SIG-M5 treated with dmso at 0.1 percent for 504 hours (cell line): Measurements from ENCODE around the gene MEF2D.

ENCODE experiments used
- DNase-seq: peaks from one replicate; lab custom pipeline; 2025; ENCODE audit not compliant: unreplicated experiment; lab: John Stamatoyannopoulos, UW

The MEF2D gene

DNA sequence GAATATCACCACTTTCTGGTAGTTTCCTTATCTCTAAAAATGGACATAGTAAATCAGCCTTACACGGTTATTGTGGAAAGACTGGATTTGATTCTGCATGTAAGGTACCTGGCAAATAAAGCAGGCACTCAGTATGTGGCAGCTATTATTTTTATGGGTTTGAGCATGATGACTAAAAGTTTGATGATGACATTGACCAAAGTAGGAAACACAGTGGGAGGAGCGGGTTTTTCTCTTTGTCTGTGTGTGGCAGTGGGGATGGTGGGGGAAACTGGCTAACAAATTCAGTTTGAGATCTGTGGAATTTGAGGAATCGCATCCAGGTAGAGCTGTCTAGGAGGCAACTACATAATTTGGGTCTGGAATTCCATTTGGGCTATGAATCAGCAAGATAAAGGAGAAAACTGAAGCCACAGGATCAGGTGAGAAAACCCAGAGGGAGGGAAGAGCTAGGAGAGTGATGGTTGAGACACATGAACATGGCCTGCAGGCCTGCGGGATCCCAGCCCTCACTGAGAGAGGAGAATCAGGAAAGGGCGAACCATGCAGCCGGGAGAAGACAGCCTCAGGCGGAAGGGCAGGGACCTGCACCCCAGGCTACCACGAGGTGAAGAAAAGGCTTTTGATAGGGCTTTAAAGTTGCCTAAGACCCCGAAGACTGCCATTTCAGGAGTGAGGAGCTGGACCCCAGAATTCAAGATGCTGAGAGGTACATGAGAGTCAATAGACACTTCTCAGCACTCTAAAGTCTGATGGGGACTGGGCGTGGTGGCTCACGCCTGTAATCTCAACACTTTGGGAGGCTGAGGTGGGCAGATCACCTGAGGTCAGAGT, 52.2 kb downstream of the MEF2D start:
- DNase-seq: no peak

DNA sequence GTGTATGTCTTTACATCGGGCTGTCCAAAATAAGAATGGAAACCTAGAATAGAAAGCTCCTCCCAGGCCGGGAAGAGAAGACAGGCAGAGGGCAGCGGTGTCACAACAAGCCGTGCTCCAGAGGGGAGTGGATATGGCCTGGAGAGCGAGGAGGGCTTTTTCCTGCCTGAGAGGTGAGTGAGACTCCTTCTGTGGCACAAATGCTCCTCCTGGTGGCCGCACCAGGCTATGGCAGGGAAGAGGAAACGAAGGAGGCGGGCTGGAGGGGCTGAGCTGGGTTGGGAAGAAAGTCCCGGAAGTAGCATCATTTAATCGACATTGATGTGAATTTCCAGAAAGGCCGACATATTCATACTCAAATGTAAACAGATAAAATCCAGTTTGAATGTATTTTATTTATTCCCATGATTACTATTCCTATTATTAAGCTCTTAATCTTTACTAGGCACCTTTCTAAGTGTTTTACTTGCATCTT, 54.7 kb downstream of the MEF2D start:
- peak; percentile 83 for DNase-seq

DNA sequence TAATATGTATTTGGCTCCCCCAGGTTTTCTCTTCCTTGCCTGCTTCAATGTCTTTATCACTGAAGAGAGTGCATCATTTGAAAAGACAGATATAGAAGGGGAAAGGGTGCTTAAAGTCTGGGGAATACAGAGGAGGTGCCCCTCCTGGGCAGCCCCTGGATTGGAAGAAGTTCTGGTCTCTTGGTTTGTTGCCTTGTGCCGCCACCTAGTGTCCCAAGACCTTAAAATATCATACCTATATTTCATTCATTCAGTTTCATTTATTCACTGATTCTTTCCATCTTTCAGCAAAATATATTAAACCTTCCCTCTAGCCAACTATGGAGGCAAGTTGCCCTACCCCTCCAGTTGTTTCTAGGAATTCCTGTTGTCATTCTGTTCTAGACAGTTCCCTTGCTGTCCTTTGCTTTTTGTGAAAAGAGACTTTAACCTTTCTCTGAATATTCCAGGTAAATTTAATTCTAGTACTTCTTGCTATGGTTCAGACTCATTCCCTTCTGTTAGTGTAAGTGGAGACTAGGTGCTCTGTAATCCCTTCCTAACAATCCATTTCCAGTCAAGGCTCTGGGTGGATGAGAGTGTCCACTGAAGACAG, 56.1 kb downstream of the MEF2D start:
- DNase-seq: peak; percentile 59

DNA sequence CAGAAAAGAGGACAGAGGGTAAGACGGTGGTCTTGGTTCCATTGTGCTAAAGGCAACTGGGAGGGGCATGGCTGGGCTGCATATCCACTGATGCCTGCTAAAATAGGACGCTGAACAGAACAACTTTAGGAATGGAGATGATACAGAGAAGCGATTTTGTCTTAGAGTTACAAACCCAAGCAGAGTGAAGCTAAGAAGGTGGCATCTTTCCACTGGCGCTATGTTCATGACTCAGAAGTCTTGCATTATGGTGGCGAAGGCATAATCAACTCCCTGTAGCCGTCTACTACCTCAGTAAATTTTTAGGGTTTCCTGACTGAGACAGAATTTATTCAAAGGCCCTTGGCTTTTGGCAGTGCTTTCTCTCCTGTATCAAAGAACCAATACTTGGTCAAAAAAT, 57.3 kb downstream of the MEF2D start:
- DNase-seq: no peak

DNA sequence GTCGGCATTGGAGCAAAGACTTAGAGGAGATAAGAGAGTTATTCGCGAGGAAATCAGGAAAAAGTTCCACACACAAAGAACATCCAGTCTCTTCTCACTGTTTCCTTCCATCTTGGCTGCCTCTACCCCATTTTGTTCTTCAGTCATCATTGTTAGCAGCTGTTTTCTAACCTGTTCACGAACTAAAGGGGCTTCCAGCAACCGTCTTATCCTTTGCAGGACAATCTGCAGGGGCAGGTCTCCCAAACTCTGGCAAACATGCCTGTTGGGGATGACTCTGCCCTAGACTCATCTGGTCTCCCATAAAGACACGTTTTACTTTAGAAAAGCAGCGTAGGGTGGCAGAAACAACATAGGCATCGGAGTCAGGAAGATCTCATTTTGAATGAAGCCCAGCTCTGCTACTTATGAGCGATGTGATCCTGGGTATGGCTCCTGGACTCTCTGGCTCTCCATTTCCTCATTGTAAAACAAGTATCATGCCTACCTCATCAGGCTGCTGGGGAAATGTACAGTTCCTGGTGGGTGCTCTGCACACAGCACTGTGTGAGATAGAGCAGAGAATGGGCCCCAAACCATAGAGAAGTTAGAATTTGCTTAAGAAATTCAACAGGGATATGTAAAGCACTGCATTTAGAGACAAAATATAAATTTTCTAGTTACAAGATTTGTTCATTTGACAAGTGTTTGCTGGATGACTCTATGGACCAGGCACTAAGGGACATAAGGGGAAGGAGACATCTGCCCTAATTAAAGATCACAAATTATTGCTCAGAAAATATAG, 59.7 kb downstream of the MEF2D start:
- no peak for DNase-seq

DNA sequence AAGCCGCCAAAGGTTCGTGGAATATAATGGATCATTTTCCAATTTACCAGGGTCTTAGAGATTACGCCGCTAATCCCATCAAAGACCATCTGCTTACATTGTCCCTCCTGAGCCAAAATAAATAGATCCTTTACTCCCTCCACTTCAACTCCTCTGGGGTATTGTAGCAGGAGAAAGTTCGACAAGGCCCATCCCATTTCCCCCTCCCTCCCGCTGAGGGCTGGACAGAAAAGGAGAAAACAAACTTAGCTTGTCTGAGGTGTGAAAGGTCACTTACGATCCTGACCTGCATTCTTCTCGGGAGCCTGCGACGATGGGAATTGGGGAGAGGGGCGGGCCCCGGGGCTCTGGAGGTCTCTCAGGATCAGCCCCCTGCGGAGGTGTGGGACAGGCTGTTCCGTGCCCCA, 60.8 kb downstream of the MEF2D start:
- no peak for DNase-seq

DNA sequence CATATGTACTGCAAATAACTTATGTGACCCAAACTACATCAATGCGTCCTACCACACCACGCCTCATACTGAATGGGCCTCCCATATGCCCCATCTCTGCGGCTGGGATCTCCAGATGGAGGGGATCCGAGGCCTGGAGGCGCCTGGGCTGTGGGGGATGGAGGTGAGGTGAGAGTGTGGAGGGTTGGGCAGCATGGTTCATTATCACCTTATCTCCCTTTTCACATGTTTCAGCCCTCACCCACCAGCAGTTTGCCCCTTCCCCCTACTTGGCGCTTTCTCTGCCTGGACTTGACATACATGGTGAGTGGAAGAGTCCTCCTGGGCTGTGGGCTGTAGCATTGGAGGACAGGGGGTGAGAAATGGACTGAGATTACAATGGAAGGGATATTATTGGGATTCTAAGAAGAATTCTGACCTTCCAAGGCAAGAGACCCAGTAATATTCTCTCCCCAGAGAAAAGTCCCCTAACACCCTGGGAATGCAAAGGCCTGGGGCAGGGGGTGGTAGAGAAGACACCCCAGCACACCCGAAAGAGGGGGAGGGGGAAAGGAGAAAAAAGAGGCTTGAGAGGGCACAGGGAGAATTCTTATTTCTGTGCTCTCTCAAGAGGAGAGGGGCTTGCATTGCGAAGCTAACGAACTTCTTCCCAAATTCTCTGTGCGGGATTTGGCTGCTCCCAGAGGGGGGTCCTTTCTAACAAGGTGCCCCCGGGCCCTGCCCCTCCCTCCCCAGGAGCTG, 61.4 kb downstream of the MEF2D start:
- DNase-seq: no peak

DNA sequence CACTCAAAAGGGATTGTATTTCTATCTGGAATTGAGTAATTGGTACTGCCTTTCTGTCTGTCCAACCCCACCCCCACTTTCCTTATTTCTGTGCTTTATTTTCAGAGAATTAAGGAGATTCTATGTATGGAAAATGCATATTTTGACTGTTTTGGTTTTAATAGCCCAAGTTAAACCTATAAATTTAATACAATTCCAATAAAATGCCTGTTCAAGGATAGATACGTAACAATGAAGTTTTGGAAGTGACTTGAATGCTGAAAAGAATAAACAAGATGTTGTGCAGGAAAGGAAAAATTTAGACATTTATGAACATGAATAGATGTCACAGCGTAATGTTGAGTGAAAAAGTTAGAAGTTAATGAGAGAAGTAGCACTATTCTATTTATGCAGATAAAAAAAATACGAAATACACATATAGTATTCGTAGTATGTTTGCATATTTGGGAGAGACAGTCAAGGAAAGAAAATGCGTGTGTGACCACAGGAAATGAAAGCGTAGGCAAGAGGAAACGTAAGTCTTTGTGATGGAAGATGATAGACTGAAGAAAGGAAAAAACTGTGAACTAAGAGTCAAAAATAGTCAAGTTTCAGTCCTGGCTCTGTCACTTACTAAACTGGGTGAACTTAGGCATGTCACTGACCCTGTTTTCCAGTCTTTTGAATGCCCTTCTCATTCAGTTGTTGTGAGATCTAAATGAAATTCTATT, 62.1 kb downstream of the MEF2D start:
- no peak for DNase-seq

DNA sequence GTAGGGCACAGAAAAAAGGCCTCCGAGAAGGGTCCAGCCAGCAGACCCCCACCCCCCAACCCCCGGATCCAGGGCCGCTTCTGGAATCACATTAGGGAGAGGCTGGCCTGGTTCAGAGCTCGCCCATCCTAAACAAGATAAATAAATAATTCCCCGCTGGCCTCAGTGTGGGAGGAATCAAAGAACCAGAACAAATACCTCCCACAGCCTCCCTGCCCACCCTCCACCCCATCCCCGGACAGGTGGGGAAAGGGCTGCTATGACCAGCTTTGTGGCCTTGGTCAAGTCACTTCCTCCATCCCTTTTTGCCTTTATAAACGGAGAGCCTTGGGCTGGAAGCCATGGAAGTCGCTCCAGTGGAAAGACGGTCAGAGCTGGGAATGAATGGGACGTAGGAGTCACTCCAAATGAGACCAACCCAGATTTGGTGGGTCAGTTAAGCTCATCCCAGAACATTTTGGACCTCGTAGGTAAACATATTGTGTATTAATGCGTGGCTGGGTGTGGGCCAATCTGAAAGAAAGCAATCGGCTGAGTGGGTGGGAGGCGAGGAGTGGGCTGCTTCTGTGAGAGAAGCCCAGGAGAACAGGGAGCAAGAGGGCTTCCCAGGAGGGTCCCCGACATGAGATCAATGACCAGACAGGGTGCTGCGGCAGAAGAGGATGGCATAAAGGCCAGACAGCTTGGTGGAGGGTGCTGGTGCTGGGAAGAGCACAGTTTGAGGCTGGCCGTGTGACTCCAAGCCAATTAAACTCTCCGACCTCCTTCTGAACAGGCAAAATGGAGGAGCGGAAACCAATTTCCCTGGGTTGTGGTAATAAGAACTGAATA, 63.3 kb downstream of the MEF2D start:
- DNase-seq: no peak

DNA sequence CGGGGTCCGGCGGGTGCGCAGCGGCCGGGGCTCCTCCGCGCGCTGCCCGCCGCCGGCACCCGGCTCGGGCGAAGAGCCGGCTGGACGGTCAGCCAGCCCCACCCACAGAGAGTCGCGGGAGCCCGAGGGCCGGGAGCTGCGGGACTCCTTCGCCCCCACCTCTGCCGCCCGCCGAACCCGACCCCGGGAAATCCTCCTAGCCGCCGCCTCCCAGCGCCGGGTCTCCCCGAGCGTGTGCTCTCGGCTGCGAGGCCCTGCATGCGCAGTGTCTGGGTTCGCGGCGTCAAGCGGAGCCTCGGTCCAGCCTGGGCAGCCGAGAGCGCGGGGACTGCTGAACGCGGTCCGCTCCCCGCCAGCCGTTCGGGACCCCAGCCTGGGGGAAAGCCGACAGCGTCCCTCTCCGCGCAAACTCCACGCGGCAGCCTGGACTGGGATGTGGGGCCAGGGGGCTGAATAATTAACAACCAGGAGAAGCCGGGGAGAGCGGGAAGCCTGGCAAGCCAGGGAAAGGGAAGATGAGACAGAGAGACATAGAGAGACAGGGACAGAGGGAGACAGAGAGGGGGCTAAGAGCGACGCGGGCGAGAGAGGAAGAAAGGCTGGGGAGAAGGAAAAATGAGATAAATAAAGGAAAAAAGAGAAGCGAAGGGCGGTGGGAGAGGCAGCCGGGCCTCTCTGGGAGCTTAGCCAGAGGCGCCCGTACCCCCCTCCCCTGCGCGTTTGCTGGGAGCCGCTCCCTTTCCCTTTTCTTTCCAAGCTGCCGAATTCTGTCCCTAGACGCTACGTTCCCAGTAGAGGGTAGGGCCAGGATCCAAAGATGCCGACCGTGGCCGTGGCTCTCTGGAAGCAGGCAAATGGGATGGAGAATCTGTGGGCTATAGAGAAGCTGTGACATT, 64.2 kb downstream of the MEF2D start:
- DNase-seq: no peak

DNA sequence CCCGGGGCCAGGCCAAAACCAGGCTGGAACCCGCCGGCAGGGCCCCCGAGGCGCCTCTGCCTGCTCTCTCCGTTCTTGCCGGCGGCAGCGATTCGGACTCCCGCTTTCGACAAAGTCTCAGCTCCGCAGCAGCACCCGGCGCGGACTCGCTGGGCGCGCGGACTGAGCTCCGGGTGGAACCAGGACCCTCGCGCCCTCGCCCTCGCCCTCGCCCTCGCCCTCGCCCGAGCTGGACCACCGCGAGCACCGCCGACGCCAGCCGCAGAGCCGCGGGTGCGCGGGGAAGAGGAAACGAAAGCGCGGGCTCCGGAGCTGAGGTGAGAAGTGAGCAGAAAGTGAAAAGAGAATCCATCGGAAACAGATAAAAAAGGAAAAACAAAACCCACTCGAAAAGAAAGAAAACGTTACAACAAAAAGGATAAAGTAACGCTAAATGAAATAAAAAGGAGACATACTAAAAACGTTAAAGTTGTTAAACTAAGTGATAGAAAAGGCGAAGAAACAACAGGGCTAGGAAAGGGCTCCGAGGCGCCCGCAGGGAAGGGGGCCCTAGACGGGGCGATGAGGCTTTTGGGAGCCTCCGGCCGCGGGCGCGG, 64.9 kb downstream of the MEF2D start:
- peak; percentile 32 for DNase-seq

DNA sequence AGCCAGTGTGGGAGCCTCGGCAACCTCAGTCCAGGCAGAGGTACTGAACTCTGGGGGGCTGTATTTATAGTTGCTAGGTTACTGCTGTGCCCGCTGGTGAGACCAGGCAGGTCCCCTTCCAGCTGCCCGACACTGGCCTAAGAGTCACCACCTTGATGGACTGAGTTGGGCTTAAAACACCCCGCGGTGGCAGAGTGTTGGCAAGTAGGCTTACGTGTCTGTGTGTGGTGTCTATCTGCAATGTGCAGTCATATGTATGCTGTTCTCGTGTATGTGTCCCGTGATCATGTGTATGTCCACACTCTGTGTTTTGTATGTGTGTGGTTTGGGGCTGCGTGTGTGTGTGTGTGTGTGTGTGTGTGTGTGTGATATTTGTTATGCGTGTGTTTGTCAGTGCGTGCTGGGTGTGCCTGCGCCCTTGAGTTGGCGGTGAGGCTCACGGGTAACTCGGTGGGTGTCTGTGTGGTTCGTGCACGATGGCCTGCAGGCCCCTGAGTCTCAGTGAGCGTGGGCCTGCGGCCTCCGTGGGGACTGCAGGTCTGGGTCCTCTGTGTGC, 65.5 kb downstream of the MEF2D start:
- no peak for DNase-seq

DNA sequence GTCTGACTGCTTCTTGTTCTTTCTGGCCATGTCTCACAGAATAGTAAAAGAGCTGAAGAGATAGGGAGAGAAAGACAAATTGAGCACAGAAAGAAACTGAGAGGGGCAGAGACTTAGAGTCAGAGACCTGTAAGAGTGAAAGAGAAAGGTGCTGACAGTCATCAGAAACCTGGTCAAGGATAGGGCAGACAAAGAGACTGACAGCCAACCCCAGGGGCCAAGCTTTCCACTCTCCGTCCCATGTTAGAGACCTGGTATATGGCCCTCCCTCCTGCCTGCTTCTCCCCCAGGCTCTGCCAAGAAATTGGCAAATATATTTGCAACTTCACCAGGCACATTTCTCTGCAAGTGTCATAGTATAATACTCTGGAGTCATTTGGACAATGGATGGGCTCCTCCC, 67.0 kb downstream of the MEF2D start:
- DNase-seq: no peak

DNA sequence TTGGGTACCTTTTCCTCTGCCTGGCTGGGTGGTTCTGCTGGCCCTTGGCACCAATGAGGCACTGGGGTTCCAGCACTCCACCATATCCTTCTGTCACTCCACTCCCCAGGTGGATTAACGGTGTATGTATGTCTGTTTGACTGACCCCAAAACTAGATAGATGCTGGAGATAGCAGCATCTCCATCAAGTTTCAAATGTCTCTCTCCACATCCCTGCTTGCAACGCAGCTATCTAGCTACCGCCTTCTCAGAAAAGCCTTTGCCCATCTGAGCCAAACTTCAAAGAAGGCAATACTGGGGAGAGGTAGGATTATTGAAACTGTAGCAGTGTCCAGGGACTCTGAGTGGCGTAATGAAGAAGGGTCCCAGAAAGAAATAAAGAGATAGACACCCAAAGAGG, 67.5 kb downstream of the MEF2D start:
- no peak for DNase-seq

DNA sequence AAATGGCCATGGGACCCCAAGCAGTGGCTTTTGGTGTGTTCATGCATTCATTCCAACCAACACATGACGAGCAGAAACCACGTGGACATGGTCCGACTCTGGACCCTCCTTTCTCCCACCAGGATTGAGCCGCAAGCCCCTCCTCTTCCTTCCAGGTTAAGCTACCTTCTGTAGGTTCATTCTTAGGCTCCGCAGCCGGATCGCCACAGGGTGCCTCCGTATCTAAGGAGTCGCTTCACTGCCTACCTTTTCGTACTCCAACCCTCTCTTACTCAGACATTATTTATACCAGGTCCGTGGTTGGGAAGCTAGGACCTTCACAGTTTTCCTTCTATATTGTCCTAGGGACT, 67.9 kb downstream of the MEF2D start:
- DNase-seq: no peak

DNA sequence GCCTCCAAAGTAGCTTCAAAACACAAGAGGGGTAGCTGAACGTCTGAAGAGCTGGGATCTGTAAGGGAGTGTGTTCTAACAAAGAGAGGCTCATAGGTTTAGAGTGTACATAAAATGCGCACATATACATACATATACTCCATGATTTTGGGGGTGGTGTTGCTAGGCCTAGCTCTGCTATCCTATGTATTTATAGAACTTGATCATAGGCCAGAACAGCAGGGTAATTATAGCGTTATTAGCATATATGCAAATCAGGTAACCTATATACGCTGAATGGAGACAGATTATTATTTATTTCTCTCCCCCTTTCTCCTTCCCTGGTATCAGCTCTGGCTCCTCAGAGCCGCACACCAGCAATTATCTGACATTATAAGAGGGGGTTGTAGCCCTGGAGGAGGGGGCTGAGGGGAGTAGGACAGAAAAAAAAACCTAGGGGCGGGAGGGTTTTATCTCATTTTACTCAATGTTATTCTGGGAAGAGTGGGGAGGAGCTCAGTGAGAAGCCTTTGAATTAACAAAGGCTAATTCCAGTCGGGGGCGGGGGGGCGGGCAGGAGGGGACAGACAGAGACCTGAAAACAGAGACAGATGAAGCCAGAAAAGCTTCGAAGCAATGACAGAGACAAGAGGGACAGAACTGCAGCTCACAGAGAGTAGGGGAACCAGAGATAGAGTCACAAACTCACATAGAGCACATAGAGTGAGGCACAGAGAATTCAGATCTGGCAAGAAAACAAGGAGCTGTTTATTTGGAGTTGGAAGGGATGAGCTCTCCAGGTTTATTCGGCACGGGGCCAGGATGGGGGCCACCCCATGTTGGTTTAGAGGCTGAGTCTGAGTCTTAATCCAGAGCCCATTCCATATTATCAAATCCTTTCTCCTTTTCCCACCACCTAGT, 68.6 kb downstream of the MEF2D start:
- DNase-seq: no peak

DNA sequence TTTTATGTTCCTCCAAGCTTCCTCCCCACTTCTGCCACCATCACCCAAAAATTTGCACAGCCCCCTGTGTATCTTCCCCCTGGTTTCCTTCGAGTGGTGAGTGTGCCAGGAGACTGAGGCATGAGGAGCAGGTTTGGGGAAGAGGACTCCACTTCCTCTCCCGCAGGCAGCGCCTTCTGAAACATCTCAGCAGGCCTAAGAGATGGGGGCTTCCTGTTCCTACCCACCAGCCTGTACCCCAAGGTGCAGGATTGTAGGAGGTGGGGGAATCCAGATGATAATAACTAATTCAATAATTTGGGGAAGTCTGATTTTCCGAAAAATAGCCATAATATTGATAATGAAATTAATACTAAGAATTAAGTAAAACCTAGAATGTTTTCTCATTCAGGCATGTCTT, 69.2 kb downstream of the MEF2D start:
- no peak for DNase-seq
